ENCODE data around the gene THBS2. TPM values are rescaled to one million over a fixed set of nuclear protein-coding genes. Genes with fewer than 3 reads are reported as not detected.

Gene THBS2
- total RNA-seq, 1 experiment from 2014 or later, result 0.39 TPM

- Histone ChIP-seq H3K9ac (ENCODE audit: low read length) (no peak overlapping the region), H3K4me2 (ENCODE audit: low read length) (no peak overlapping the region), H2AFZ (ENCODE audit: low read depth, low read length, poor library complexity, severe bottlenecking) (no peak overlapping the region), H3K9me3 (ENCODE audit: control insufficient read depth in 1 of 2, insufficient read depth in 1 of 2, low read depth in 1 of 2, low read length in 2 of 2) (no peaks in the 10 kb centered on the region), H3K4me3 (replicated peaks in 1 of 2; ENCODE audit: low read depth in 1 of 2, low read length in 2 of 2) (no peak overlapping the region), H3K9me2 (ENCODE audit: insufficient read depth) (no peaks in the 10 kb centered on the region; the same call in 1 of the 2 replicates), H3K4me1 (ENCODE audit: control insufficient read depth in 1 of 2, insufficient read depth in 2 of 2, low read length in 2 of 2) (no peaks in the 10 kb centered on the region; a peak in 1 of 4 replicates), H3K27ac (ENCODE audit: low read depth, low read length) (no peak overlapping the region), H4K20me1 (ENCODE audit: insufficient read depth) (no peaks in the 10 kb centered on the region), H3K79me2 (ENCODE audit: insufficient read depth, low read length) (no peaks in the 10 kb centered on the region), H3K27me3 (ENCODE audit: insufficient read depth, low read length) (no peaks in the 10 kb centered on the region), H3K36me3 (ENCODE audit: control insufficient read depth in 1 of 2, insufficient read depth in 2 of 2, low read length in 2 of 2) (no peaks in the 10 kb centered on the region)
- DNase-seq (ENCODE audit: low read depth, low spot score) (no peak), ATAC-seq (no peak)
- ChIA-PET CTCF (no interaction called here), RAD21 (ENCODE audit: low non-redundant PET in 1 of 2, low total read pairs in 2 of 2, uncharacterized antibody in 2 of 2, unreplicated experiment in 2 of 2) (no interaction called here), POLR2A (no interaction called here)
- TF ChIP-seq MAX (IDR thresholded peaks at IDR 0.05) (no peak), POLR2A (IDR thresholded peaks at IDR 0.05; ENCODE audit: borderline replicate concordance, extremely low read depth, insufficient read depth, insufficient read length) (no peak), ELF1 (IDR thresholded peaks at IDR 0.05; ENCODE audit: borderline replicate concordance, low read depth) (no peak), EGR1 (IDR thresholded peaks at IDR 0.05; ENCODE audit: low read depth) (no peak), FOSL1 (IDR thresholded peaks at IDR 0.05; ENCODE audit: low read depth) (no peak), REST (IDR thresholded peaks at IDR 0.05; ENCODE audit: low read depth) (no peak), YY1 (IDR thresholded peaks at IDR 0.05; ENCODE audit: extremely low read depth, insufficient replicate concordance, low read depth, low read length) (no peak), TCF7L2 (IDR thresholded peaks at IDR 0.05; ENCODE audit: borderline replicate concordance, extremely low read depth, insufficient read depth, insufficient read length) (no peak), SP1 (IDR thresholded peaks at IDR 0.05; ENCODE audit: low read depth) (no peak), CBX3 (IDR thresholded peaks at IDR 0.05; ENCODE audit: low read depth) (no peak)
- BruUV-seq (replicated peaks), result no TSS peak
- intact Hi-C loops (cut with micrococcal nuclease), result no loop called here
Measured at GRCh38 chr6:169269180-169270076, 15.8 kb upstream of the THBS2 start.

Data from HCT116 (cell line).